ENCODE measurements around the gene SMG6.
A peak's percentile ranks its signal among the peaks of the same experiment; 100 is the strongest.
"Not testable (repeated sequence)": the region's sequence is repeated elsewhere in the genome, so short reads cannot be mapped to it uniquely, and the experiment has no call there.

SMG6 gene

GRCh38 chr17:2335726-2336214 is 32.2 kb upstream of the SMG6 start:
- no peak for TF ChIP-seq CTCF (IDR thresholded peaks at IDR 0.05)
- DNase-seq: peak; percentile 18

GRCh38 chr17:2331303-2331702 is 27.7 kb upstream of the SMG6 start:
- Mint-ChIP-seq H3K4me3 (no peak overlapping the region), H3K27ac (no peak overlapping the region), H3K36me3 (ENCODE audit: low read depth) (peaks cover 17% of the 10 kb centered on the region), H3K9me3 (no peaks in the 10 kb centered on the region), H3K4me1 (peaks cover 20% of the 10 kb centered on the region), H3K27me3 (ENCODE audit: low read depth, poor library complexity) (no peaks in the 10 kb centered on the region)
- TF ChIP-seq CTCF (IDR thresholded peaks at IDR 0.05): no peak
- no peak for DNase-seq

More at GRCh38 chr17:2335726-2336214, 32.2 kb upstream of the SMG6 start:
- no peaks in the 10 kb centered on the region for H3K9me3 Mint-ChIP-seq
- peaks cover 32% of the 10 kb centered on the region for H3K4me1 Mint-ChIP-seq
- peaks cover 8% of the 10 kb centered on the region for H3K36me3 Mint-ChIP-seq (ENCODE audit: low read depth)
- peak overlapping the region; percentile 98 for H3K27ac Mint-ChIP-seq
- H3K4me3 Mint-ChIP-seq: no peak overlapping the region
- H3K27me3 Mint-ChIP-seq (ENCODE audit: low read depth, poor library complexity): no peaks in the 10 kb centered on the region

GRCh38 chr17:2323629-2324314 is 20.2 kb upstream of the SMG6 start:
- H3K9me3 Mint-ChIP-seq: no peaks in the 10 kb centered on the region
- H3K36me3 Mint-ChIP-seq (ENCODE audit: low read depth): peaks cover 64% of the 10 kb centered on the region
- no peak overlapping the region for H3K4me3 Mint-ChIP-seq
- no peaks in the 10 kb centered on the region for H3K4me1 Mint-ChIP-seq
- no peak for DNase-seq
- H3K27me3 Mint-ChIP-seq (ENCODE audit: low read depth, poor library complexity): no peaks in the 10 kb centered on the region
- TF ChIP-seq CTCF (IDR thresholded peaks at IDR 0.05): no peak
- no peak overlapping the region for H3K27ac Mint-ChIP-seq

- Mint-ChIP-seq H3K36me3 (ENCODE audit: low read depth) (peaks cover 58% of the 10 kb centered on the region), H3K4me1 (no peaks in the 10 kb centered on the region), H3K27me3 (ENCODE audit: low read depth, poor library complexity) (no peaks in the 10 kb centered on the region), H3K27ac (no peak overlapping the region), H3K4me3 (no peak overlapping the region), H3K9me3 (no peaks in the 10 kb centered on the region)
- DNase-seq: no peak
- no peak for TF ChIP-seq CTCF (IDR thresholded peaks at IDR 0.05)
These were observed 17.8 kb upstream of the SMG6 start for GRCh38 chr17:2321399-2321798.

GRCh38 chr17:2319051-2319450 is 15.5 kb upstream of the SMG6 start:
- Mint-ChIP-seq H3K27me3 (ENCODE audit: low read depth, poor library complexity) (peaks cover 3% of the 10 kb centered on the region), H3K4me3 (no peak overlapping the region), H3K27ac (no peak overlapping the region), H3K36me3 (ENCODE audit: low read depth) (peaks cover 42% of the 10 kb centered on the region), H3K9me3 (no peaks in the 10 kb centered on the region), H3K4me1 (no peaks in the 10 kb centered on the region)
- no peak for TF ChIP-seq CTCF (IDR thresholded peaks at IDR 0.05)
- DNase-seq: no peak

- H3K9me3 Mint-ChIP-seq: no peaks in the 10 kb centered on the region
- peaks cover 30% of the 10 kb centered on the region for H3K36me3 Mint-ChIP-seq (ENCODE audit: low read depth)
- H3K27me3 Mint-ChIP-seq (ENCODE audit: low read depth, poor library complexity): peaks cover 3% of the 10 kb centered on the region
- no peaks in the 10 kb centered on the region for H3K4me1 Mint-ChIP-seq
- no peak overlapping the region for H3K4me3 Mint-ChIP-seq
- H3K27ac Mint-ChIP-seq: no peak overlapping the region
- no peak for TF ChIP-seq CTCF (IDR thresholded peaks at IDR 0.05)
- no peak for DNase-seq
These were observed 14.2 kb upstream of the SMG6 start for GRCh38 chr17:2317796-2318195.

GRCh38 chr17:2316916-2317205 is 13.3 kb upstream of the SMG6 start:
- peaks cover 21% of the 10 kb centered on the region for H3K36me3 Mint-ChIP-seq (ENCODE audit: low read depth)
- H3K27me3 Mint-ChIP-seq (ENCODE audit: low read depth, poor library complexity); H3K4me3 Mint-ChIP-seq; H3K27ac Mint-ChIP-seq; H3K4me1 Mint-ChIP-seq; H3K9me3 Mint-ChIP-seq; DNase-seq: not testable (repeated sequence)

Measured in nephron progenitor cell (in vitro differentiated cells).